ENCODE results near the gene ZDHHC7. TPM values are rescaled to one million over a fixed set of nuclear protein-coding genes. Genes with fewer than 3 reads are reported as not detected.

Gene ZDHHC7
- total and polyA plus RNA-seq, 2 donors: 31.1 to 49.7 TPM

DNA sequence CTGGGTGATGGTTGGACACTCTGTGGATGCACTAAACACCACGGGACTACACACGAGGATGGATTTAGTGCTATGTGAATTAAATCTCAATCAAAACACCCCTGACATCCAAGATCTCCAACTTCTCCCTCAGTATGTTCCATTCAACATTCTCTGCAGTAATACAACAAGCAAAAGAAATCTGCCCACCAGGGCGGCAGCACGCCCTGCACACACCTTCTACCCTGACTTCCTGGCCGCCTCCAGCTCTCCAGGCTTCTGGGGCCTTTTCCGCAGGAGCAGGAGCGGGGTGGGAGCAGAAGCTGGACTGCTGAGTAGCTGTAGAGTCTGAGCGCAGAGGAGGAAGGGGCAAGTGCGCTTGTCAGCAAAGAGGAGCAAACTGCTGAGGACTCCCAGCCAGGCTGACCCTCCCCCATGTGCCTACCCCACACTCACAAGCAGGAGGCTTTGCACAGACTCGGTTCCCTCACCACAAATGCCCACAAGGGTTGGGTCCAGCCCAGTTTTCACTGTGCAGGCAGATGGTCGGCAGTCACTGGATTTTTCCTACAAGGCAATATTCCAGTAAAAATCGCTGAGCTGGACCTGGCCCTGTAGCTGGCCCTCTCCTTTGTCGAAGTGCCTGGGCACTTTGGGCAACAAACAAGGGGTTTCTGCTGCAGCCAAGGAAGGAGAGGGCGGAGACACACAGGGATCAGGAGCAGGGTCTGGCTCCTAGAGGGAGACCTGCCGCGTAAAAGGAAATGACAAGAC, 22.8 kb downstream of the ZDHHC7 start:
- DNase-seq (ENCODE audit: extremely low spot score): no peak

DNA sequence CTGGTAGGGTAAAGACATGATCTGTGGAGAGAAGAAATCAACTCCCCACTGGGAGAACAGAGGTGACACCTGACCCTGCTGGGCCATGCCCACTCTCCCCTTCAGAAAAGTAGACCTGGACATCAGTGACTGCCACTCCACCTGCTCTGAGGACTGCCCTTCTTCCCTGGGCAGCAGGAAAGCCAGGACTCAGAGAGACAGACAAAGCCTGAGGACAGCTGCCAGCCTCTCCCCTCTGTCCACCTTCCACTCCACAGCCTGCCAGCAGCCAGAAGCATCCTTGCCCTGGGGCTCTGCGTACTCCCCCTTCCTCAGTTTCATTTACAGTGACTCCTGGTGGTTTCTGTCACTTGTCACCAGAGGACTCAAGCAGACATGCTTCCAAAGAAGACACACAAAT, 24.5 kb downstream of the ZDHHC7 start:
- H3K4me1 ChIP-seq (ENCODE audit: insufficient read depth): no peaks in the 10 kb centered on the region

More for the DNA sequence above, 22.8 kb downstream of the ZDHHC7 start:
- WGBS: 91% methylated on average over 16 of the region's 16 CpGs
- no peak overlapping the region for H3K27ac ChIP-seq (ENCODE audit: low read depth)
- H3K4me1 ChIP-seq (ENCODE audit: insufficient read depth): no peaks in the 10 kb centered on the region
- H3K4me3 ChIP-seq (ENCODE audit: low read depth, low read length): no peak overlapping the region
- H3K36me3 ChIP-seq (ENCODE audit: insufficient read depth): no peaks in the 10 kb centered on the region

DNA sequence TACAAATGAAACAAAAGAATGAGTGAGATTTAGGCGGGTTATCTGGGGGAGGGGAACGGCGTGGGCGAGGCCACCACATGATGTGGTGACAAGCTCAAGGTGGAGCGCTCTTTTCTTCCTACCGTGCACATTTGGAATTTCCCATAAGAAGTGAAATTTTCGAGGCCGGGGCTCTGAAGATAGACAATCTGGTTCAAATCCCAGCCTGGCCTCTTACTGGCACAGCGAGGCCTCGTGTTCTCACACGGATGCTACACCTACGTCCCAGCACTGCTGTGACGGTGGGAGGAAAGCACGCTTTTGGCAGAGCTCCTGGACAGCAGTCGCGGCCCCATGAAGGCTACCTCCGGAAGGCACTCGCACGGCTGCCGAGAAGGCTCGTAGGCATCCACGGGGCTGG, 25.2 kb downstream of the ZDHHC7 start:
- H3K36me3 ChIP-seq (ENCODE audit: insufficient read depth): peaks cover 3% of the 10 kb centered on the region
- DNase-seq (ENCODE audit: extremely low spot score): no peak
- WGBS: 92% methylated on average over 22 of the region's 22 CpGs
- H3K4me1 ChIP-seq (ENCODE audit: insufficient read depth): no peaks in the 10 kb centered on the region
- no peak overlapping the region for H3K27ac ChIP-seq (ENCODE audit: low read depth)
- H3K4me3 ChIP-seq (ENCODE audit: low read depth, low read length): no peak overlapping the region

More for the DNA sequence above, 24.5 kb downstream of the ZDHHC7 start:
- no peak for DNase-seq (ENCODE audit: extremely low spot score)
- no peak overlapping the region for H3K27ac ChIP-seq (ENCODE audit: low read depth)
- no peaks in the 10 kb centered on the region for H3K36me3 ChIP-seq (ENCODE audit: insufficient read depth)
- WGBS: 92% methylated on average over 1 of the region's 1 CpG
- no peak overlapping the region for H3K4me3 ChIP-seq (ENCODE audit: low read depth, low read length)

DNA sequence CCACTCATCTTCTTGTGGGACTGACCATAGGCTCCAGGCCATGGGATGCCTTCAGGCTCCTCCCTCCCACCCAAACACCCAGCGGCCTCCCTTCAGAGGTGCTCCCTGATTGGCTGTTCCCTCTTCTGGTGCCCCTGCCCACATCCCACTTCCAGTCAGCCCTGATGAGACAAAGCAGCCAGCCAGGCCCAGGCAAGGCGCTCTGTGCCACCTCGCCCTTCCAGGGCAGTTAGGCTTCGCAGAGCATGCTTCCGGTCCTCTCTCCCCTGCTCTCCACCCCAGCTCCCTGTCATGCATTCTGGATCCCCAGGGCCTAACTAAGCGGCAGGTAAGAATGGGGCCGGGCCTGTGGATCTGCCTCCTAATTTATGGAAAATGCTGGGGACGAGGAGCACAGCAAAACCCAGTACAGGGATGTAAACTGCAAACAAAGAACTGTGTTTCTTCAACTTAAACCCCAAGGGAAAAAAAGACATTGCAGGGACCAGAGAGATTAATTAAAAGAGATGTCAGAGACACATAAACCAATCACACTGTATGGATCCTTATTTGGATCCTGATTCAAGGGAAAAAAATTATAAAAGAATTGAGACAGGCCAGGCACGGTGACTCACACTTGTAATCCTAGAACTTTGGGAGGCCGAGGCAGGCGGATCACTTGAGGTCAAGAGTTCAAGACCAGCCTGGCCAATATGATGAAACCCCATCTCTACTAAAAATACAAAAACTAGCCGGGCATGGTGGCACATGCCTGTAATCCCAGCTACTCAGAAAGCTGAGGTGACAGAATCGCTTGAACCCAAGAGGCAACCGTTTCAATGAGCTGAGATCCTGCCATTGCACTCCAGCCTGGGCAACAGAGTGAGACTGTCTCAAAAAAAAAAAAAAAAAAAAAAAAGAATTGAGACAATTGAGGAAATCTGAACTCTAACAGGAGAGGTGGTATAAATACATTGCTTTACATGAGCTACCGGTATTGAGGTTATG, 26.0 kb downstream of the ZDHHC7 start:
- H3K27ac ChIP-seq (ENCODE audit: low read depth): peak overlapping the region; percentile 26
- WGBS: 68% methylated on average over 15 of the region's 15 CpGs

DNA sequence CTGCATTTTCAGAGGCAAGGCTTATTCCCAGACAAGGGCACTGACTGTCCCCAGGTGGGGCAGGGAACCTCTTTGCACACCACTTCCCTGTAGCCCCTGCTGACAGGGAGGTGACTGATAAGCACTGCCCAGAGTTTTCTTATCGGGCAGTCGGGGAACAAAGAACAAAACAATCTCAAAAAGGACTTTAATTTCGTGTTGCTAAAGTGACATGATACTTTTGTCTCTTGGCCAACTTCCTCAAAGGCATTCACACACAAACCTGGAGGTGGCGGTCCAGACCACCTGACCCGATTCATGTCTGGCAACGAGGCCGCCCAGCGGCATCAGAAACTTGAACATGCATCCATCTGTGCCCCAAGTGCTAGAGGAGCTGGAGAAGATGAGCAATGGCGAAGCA, 28.9 kb downstream of the ZDHHC7 start:
- Histone ChIP-seq H3K27ac (ENCODE audit: low read depth) (no peak overlapping the region), H3K36me3 (ENCODE audit: insufficient read depth) (peaks cover 5% of the 10 kb centered on the region), H3K4me1 (ENCODE audit: insufficient read depth) (no peaks in the 10 kb centered on the region), H3K4me3 (ENCODE audit: low read depth, low read length) (no peak overlapping the region)
- no peak for DNase-seq (ENCODE audit: extremely low spot score)
- WGBS: 63% methylated on average over 9 of the region's 9 CpGs

More for the DNA sequence above, 26.0 kb downstream of the ZDHHC7 start:
- no peaks in the 10 kb centered on the region for H3K4me1 ChIP-seq (ENCODE audit: insufficient read depth)
- no peak for DNase-seq (ENCODE audit: extremely low spot score)
- H3K4me3 ChIP-seq (ENCODE audit: low read depth, low read length): no peak overlapping the region
- H3K36me3 ChIP-seq (ENCODE audit: insufficient read depth): peaks cover 3% of the 10 kb centered on the region

DNA sequence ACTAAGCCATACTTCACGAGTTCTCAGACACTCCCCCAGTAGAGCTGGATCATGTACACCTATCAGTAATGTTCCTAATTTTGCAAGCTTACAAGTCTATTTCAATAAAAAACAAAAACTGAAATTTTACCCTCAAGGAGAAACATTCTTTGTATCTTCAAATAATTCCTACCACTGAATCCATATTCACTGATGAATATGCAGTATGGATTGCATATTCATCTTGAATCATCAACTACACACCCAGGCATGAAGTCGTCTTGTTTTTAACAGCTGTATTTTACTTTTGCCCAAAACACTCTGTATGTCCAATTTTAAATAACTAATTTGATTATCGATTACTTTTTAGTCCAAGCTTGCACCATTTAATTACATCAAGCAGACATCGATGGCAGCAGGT, 31.8 kb downstream of the ZDHHC7 start:
- 93% methylated on average over 4 of the region's 4 CpGs for WGBS
- no peak overlapping the region for H3K27ac ChIP-seq (ENCODE audit: low read depth)

DNA sequence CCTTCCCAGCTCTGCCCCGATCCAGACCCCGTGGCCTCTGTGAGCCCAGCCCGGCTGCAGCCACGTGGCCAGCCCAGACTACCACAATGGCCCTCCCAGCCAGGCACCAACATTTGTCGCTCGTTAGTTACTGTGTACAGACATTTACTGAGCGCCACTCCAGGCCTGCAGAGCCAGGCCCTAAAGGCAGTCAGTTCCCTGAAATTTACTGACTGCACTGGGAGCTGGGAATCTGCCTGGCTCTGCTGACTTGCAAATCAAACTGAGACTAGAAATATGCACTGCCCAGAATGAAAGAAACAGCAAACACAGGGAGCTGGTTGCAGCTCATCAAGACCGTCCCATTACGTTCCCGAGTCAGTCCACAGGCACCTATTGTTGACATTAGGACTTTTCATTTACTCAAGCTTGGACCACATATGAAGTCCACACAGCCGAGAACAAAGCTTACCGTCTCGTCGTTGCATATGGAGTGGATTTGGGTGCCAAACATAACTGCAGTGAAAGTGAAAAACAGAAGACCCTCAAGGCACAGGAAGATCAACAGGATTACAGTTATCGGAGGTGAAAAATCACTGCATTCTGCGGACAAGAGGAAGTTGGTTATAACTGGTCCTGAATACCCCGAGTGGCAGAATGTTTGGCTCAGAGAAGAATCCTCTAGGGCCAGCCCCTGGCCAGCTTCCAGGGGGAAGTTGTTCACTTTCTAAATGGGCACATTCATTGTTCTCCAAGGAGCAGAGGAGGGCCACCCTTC, 34.5 kb downstream of the ZDHHC7 start:
- Histone ChIP-seq H3K27ac (ENCODE audit: low read depth) (peak overlapping the region; percentile 27), H3K4me1 (ENCODE audit: insufficient read depth) (no peaks in the 10 kb centered on the region), H3K36me3 (ENCODE audit: insufficient read depth) (peaks cover 7% of the 10 kb centered on the region), H3K4me3 (ENCODE audit: low read depth, low read length) (no peak overlapping the region)
- no peak for DNase-seq (ENCODE audit: extremely low spot score)
- WGBS: 56% methylated on average over 17 of the region's 17 CpGs

More for the DNA sequence above, 31.8 kb downstream of the ZDHHC7 start:
- Histone ChIP-seq H3K4me3 (ENCODE audit: low read depth, low read length) (no peak overlapping the region), H3K36me3 (ENCODE audit: insufficient read depth) (peaks cover 8% of the 10 kb centered on the region), H3K4me1 (ENCODE audit: insufficient read depth) (no peaks in the 10 kb centered on the region)
- DNase-seq (ENCODE audit: extremely low spot score): no peak

DNA sequence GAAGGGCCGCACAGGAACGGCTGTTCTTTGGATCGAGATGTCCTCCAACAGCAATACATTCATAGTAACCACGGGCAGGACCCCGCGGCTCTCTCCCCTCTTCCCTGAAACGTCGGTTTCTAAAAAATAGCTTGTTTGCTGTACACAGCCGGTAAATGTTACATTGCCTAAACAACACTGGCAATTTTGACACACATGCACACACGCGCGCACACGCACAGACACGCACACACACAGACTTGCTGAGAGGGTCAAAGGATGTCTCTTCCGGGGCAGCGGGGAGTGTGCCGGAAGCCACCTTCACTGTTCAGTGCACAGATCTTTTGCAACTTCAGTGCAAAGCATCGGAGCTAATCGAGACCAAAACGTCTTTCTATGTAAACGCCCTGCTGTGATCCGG, 35.8 kb downstream of the ZDHHC7 start:
- H3K27ac ChIP-seq (ENCODE audit: low read depth): no peak overlapping the region
- WGBS: 93% methylated on average over 22 of the region's 22 CpGs
- no peak overlapping the region for H3K4me3 ChIP-seq (ENCODE audit: low read depth, low read length)
- DNase-seq (ENCODE audit: extremely low spot score): no peak
- no peaks in the 10 kb centered on the region for H3K4me1 ChIP-seq (ENCODE audit: insufficient read depth)
- H3K36me3 ChIP-seq (ENCODE audit: insufficient read depth): peaks cover 5% of the 10 kb centered on the region

DNA sequence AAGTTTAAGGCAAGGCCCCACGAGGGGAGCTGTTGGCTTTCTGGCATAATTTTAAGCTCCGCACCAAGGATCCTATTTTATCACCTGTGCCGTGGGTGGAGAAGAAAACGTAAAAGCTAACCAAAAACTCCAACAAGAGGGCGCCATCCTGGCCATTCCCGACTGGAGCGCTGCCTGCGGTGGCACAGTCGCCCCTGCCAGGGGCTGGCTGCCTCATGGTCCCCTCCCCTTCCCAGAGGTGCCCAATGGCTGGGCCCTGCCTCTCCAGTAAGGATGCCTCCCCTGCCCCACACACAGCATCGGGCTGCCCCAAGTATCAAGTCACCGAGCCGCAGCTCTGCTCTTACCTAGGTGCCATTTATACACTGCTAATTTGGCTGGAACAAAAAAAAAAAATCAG, 36.3 kb downstream of the ZDHHC7 start:
- Histone ChIP-seq H3K27ac (ENCODE audit: low read depth) (no peak overlapping the region), H3K4me1 (ENCODE audit: insufficient read depth) (no peaks in the 10 kb centered on the region), H3K36me3 (ENCODE audit: insufficient read depth) (peaks cover 5% of the 10 kb centered on the region), H3K4me3 (ENCODE audit: low read depth, low read length) (no peak overlapping the region)
- WGBS: 88% methylated on average over 12 of the region's 12 CpGs
- DNase-seq (ENCODE audit: extremely low spot score): no peak

DNA sequence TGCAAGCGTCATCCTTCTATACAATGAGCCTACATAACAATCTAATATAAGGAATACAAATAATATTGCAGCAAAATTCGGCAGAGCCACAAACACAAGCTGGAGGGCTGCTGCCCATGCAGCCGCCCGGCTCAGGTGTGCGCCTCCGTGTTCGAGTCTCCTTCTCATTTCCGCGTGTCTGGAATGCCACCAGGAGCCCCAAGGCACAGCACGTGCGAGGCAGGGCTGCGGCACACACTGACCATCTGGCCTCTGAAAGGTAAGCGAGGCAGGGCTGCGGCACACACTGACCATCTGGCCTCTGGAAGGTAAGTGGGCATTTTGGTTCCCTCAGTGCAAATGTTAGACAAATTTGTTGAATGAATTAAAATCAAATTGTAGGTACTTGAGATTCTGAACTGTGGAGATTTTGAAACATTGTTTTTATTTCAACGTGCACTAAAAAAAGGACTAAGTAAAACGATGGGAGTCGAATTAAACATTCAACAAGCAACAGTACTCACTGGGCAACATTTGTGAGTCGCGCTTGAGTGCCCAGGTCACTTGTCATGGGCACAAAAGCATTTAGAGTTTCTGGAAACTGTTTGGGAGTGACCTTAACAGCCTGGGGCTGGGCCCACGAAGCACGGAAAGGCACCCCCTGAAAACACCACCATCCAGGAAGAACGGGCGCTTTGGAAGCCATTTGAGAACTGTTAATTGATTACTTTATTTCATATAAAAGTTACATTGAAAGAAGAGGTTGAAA, 37.4 kb downstream of the ZDHHC7 start:
- H3K36me3 ChIP-seq (ENCODE audit: insufficient read depth): peaks cover 5% of the 10 kb centered on the region
- DNase-seq (ENCODE audit: extremely low spot score): no peak
- H3K4me3 ChIP-seq (ENCODE audit: low read depth, low read length): no peak overlapping the region
- H3K4me1 ChIP-seq (ENCODE audit: insufficient read depth): no peaks in the 10 kb centered on the region
- WGBS: 89% methylated on average over 23 of the region's 23 CpGs
- no peak overlapping the region for H3K27ac ChIP-seq (ENCODE audit: low read depth)

DNA sequence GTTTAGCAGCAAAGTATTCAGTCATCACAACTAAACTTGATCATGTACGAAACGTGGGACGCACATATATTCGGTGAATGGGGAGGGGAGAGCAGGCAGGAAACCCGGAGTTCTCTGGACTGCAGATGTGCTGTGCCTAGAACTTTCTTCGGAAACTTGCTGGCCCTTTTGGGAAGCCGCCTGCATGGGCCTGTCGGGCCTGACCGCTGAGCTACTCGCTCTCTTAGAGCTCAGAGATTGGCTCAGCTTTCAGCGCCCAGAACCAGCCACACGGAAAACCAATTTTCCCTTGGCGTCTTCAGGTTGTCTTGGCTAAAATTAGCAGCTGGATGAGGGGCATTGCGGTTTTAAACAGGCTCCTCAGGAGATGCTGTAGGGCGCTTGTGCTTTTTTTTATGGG, 38.1 kb downstream of the ZDHHC7 start:
- no peak overlapping the region for H3K27ac ChIP-seq (ENCODE audit: low read depth)
- no peak for DNase-seq (ENCODE audit: extremely low spot score)
- H3K4me3 ChIP-seq (ENCODE audit: low read depth, low read length): no peak overlapping the region
- H3K36me3 ChIP-seq (ENCODE audit: insufficient read depth): peaks cover 5% of the 10 kb centered on the region
- no peaks in the 10 kb centered on the region for H3K4me1 ChIP-seq (ENCODE audit: insufficient read depth)
- WGBS: 90% methylated on average over 15 of the region's 15 CpGs

DNA sequence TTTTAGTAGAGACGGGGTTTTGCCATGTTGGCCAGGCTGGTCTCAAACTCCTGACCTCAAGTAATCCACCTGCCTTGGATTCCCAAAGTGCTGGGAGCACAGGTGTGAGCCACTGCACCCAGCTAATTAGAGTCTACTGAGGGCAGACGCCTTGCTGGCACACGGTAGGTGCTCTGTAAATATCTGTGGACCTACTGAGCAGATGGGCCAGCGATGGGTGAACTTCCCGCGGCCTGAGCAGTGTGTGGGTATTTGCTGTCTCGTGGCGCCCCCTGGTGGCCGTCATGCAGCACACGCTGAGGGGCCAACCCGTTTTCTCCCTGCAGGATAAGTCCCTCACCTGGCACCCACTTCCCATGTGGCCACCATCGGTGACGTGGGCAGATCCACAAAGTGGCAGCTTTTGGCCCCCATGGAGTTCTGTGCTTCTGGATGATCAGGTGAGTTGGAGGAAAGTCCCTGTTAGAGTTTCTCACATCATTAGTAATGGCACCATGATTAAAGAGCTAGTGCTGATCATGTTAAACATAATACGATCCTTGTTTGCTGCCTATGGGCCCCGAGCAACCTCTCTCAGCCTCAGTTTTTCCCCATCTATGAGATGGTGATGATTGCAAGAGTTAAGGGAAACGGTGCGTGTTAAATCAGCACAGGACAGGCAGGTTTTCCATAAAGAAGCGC, 40.7 kb downstream of the ZDHHC7 start:
- WGBS: 21% methylated on average over 18 of the region's 18 CpGs
- DNase-seq (ENCODE audit: extremely low spot score): peak; percentile 42
- no peaks in the 10 kb centered on the region for H3K36me3 ChIP-seq (ENCODE audit: insufficient read depth)
- H3K4me1 ChIP-seq (ENCODE audit: insufficient read depth): no peaks in the 10 kb centered on the region
- no peak overlapping the region for H3K27ac ChIP-seq (ENCODE audit: low read depth)
- no peak overlapping the region for H3K4me3 ChIP-seq (ENCODE audit: low read depth, low read length)

Data from urinary bladder (tissue), 4 donors.